SK-N-SH treated with all-trans-retinoic acid at 6 μM for 48 hours (cell line): ENCODE data around the gene RBL2.

Experiments
- ATAC-seq: fragments of 200-7000 bp; cut with Tn5 transposase; 3 replicates; pipeline ENCODE4 v1.9.1; 2020; ENCODE audit warnings: mild to moderate bottlenecking, moderate library complexity
- BACH2 ChIP-seq: fragments of 250-450 bp; sonication (Bioruptor Pico); IDR thresholded peaks from 2 replicates; pipeline ENCODE4 v1.9.0; 2021; ENCODE audit warnings: mild to moderate bottlenecking, borderline replicate concordance
- ESRRG ChIP-seq: fragments of 250-450 bp; sonication (Bioruptor Pico); IDR thresholded peaks from 2 replicates; pipeline ENCODE4 v1.6.1; 2021; ENCODE audit warnings: mild to moderate bottlenecking
- GLIS3 ChIP-seq: fragments of 250-450 bp; sonication (Bioruptor Pico); IDR thresholded peaks from 2 replicates; pipeline ENCODE4 v1.5.0; 2020; ENCODE audit warnings: mild to moderate bottlenecking, moderate library complexity
- ISL1 ChIP-seq: fragments of 250-450 bp; sonication (Bioruptor Pico); IDR thresholded peaks from 2 replicates; pipeline ENCODE4 v2.1.2; 2022; ENCODE audit warnings: mild to moderate bottlenecking, moderate library complexity
- PATZ1 ChIP-seq: fragments of 250-450 bp; sonication (Bioruptor Pico); IDR thresholded peaks from 2 replicates; pipeline ENCODE4 v1.8.0; 2020; ENCODE audit warnings: mild to moderate bottlenecking, moderate library complexity, borderline replicate concordance
- SNAI2 ChIP-seq: fragments of 250-450 bp; sonication (Bioruptor Pico); IDR thresholded peaks from 2 replicates; pipeline ENCODE4 v1.5.0; 2020; ENCODE audit warnings: mild to moderate bottlenecking, moderate library complexity
- TCF4 ChIP-seq: fragments of 250-450 bp; sonication (Bioruptor Pico); IDR thresholded peaks from 2 replicates; pipeline ENCODE4 v1.8.0; 2021; ENCODE audit warnings: mild to moderate bottlenecking, moderate library complexity, borderline replicate concordance
- TOX ChIP-seq: fragments of 250-450 bp; sonication (Bioruptor Pico); IDR thresholded peaks from 2 replicates; pipeline ENCODE4 v1.8.0; 2021; ENCODE audit warnings: mild to moderate bottlenecking, moderate library complexity, borderline replicate concordance
- ZNF70 ChIP-seq: fragments of 450-650 bp; formaldehyde crosslinking; IDR thresholded peaks from 2 replicates; pipeline ENCODE4 v1.5.0; 2020; ENCODE audit warnings: mild to moderate bottlenecking, moderate library complexity
- ZNF8 ChIP-seq: fragments of 450-650 bp; formaldehyde crosslinking; IDR thresholded peaks from 2 replicates; pipeline ENCODE4 v1.5.0; 2020; ENCODE audit warnings: mild to moderate bottlenecking, moderate library complexity
- TF ChIP-seq, protein P1 (sequence below): fragments of 250-450 bp; sonication (Bioruptor Pico); IDR thresholded peaks from 2 replicates; pipeline ENCODE4 v1.5.0; 2020; ENCODE audit warnings: mild to moderate bottlenecking, moderate library complexity
- TF ChIP-seq, protein P2 (sequence below): fragments of 250-450 bp; sonication (Bioruptor Pico); IDR thresholded peaks from 2 replicates; pipeline ENCODE4 v1.5.1; 2020; ENCODE audit warnings: low read depth, mild to moderate bottlenecking, moderate library complexity
- TF ChIP-seq, protein P3 (sequence below): fragments of 250-450 bp; sonication (Bioruptor Pico); IDR thresholded peaks from 2 replicates; pipeline ENCODE4 v1.5.1; 2021; ENCODE audit warnings: mild to moderate bottlenecking, moderate library complexity

RBL2 gene

GRCh38 chr16:53501216-53501859 lies 67.1 kb downstream of the RBL2 start:
- ATAC-seq: no peak
- no peak for TF ChIP-seq SNAI2 (CRISPR knock-in tag)
- TF ChIP-seq TCF4 (CRISPR knock-in tag): no peak
- TF ChIP-seq, protein P1, sequence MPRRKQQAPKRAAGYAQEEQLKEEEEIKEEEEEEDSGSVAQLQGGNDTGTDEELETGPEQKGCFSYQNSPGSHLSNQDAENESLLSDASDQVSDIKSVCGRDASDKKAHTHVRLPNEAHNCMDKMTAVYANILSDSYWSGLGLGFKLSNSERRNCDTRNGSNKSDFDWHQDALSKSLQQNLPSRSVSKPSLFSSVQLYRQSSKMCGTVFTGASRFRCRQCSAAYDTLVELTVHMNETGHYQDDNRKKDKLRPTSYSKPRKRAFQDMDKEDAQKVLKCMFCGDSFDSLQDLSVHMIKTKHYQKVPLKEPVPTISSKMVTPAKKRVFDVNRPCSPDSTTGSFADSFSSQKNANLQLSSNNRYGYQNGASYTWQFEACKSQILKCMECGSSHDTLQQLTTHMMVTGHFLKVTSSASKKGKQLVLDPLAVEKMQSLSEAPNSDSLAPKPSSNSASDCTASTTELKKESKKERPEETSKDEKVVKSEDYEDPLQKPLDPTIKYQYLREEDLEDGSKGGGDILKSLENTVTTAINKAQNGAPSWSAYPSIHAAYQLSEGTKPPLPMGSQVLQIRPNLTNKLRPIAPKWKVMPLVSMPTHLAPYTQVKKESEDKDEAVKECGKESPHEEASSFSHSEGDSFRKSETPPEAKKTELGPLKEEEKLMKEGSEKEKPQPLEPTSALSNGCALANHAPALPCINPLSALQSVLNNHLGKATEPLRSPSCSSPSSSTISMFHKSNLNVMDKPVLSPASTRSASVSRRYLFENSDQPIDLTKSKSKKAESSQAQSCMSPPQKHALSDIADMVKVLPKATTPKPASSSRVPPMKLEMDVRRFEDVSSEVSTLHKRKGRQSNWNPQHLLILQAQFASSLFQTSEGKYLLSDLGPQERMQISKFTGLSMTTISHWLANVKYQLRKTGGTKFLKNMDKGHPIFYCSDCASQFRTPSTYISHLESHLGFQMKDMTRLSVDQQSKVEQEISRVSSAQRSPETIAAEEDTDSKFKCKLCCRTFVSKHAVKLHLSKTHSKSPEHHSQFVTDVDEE (CRISPR knock-in tag): no peak
- TF ChIP-seq BACH2 (CRISPR knock-in tag): no peak
- no peak for TF ChIP-seq GLIS3 (CRISPR knock-in tag)
- TF ChIP-seq TOX (CRISPR knock-in tag): no peak
- no peak for TF ChIP-seq ZNF8 (CRISPR knock-in tag)
- no peak for TF ChIP-seq ISL1 (CRISPR knock-in tag)
- TF ChIP-seq ZNF70 (CRISPR knock-in tag): no peak

DNA sequence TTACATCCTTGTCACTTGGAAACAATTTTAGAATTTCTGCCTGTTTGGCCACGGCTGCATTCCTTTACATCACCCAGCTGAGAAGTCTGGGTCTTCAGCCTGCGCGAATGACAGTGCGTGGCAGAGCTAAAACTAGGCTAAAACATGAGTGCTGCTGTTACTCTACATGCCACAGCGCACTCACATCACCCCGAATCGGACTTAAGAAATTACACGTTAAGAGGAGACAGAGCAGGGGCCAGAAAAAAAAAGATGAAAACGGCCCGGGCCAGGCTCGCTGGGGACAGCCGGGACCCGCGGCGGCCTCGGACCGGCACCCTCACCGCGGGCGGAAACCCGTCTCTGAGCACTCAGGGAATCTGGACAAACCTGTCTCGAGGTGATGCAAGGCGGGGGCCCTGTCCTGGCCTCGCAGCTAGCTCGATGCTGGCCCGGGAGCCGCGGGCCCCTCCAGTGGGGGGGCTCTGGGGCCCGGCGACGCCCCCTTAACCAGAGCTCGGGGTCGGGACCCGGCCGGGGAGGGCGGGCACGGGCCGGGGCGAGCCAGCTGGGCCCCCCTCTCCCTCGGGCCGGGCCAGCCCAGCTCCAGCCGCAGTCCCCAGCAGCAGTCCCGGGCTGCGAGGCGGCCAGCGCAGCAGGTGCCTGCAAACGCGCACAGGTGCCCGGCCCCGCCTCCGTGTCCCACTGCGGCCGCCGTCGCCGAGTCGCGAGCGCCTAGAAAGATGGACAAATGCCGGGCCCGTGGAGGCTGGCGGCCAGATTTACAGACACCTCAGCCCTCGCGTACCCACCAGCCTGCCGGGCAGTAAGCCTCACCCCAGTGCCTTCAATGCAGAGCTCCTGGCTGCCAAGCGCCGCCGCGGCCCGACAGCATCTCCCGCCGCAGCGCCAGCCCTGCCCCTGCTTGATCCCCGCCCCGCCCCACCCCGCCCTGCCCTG lies 68.3 kb downstream of the RBL2 start, which contains the start of gene AKTIP:
Gene AKTIP (minus strand): TSS at position 879 of the 939 bp plus-strand sequence. CDS start 2,950 bp downstream, outside the sequence.
- peak; percentile 96; the same call in 1 of the 2 replicates for TF ChIP-seq SNAI2 (CRISPR knock-in tag)
- TF ChIP-seq, protein P1 (CRISPR knock-in tag): no peak
- TF ChIP-seq, protein P2, sequence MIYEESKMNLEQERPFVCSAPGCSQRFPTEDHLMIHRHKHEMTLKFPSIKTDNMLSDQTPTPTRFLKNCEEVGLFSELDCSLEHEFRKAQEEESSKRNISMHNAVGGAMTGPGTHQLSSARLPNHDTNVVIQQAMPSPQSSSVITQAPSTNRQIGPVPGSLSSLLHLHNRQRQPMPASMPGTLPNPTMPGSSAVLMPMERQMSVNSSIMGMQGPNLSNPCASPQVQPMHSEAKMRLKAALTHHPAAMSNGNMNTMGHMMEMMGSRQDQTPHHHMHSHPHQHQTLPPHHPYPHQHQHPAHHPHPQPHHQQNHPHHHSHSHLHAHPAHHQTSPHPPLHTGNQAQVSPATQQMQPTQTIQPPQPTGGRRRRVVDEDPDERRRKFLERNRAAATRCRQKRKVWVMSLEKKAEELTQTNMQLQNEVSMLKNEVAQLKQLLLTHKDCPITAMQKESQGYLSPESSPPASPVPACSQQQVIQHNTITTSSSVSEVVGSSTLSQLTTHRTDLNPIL: no peak
- TF ChIP-seq, protein P3, sequence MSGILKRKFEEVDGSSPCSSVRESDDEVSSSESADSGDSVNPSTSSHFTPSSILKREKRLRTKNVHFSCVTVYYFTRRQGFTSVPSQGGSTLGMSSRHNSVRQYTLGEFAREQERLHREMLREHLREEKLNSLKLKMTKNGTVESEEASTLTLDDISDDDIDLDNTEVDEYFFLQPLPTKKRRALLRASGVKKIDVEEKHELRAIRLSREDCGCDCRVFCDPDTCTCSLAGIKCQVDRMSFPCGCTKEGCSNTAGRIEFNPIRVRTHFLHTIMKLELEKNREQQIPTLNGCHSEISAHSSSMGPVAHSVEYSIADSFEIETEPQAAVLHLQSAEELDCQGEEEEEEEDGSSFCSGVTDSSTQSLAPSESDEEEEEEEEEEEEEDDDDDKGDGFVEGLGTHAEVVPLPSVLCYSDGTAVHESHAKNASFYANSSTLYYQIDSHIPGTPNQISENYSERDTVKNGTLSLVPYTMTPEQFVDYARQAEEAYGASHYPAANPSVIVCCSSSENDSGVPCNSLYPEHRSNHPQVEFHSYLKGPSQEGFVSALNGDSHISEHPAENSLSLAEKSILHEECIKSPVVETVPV: no peak
- TF ChIP-seq ESRRG (CRISPR knock-in tag): no peak
- no peak for TF ChIP-seq TCF4 (CRISPR knock-in tag)
- TF ChIP-seq, all 23 proteins: peak for 1
- peak; percentile 11 for ATAC-seq

DNA sequence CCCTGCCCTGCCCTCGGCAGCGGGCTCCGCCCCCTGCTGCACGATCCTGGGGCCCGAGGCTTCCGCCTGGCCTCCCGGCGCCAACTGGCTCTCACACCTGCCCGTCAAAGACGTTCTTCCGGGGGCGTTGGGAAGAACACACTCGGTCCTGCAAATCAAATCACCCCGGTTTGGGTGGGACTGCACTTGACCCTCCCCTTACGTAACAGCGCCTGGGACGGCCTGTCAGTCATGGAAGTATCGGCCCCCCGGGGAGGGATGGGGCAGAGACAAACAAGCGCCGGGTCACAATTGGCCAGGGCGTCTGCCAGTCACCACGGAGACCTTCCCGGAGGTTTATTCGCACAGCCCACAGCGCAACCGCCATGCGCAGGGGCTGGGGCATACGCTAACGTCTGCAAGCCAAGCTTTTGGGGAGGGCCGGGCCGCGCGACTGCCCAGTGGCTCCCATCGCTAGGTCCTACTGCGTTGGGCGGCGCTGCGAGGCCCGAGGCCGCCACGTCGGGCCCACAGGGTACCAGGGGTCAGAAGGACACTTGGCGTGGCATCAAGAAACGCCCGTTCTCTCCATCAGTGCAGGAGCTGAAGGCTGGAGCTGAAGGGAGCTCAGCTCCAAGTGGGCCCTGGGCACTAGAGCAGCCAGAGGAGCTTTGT lies 69.1 kb downstream of the RBL2 start:
- TF ChIP-seq PATZ1 (CRISPR knock-in tag): 0 out of 2 replicates have a peak, but pooled peaks have one; percentile 25
- TF ChIP-seq, protein P1 (CRISPR knock-in tag): no peak
- peak; percentile 96 for ATAC-seq
